AG09309 (cell line): Measurements from ENCODE around the gene UPF2.

ENCODE experiments used
- DNase-seq: peaks from one replicate; pipeline ENCODE4 v3.0.0-alpha.2; 2010; ENCODE audit warnings: low read depth
- H3K4me3 ChIP-seq: 2 replicates; pipeline ENCODE4 v1.5.1; 2011; ENCODE audit warnings: mild to moderate bottlenecking, low read depth, low read length, moderate library complexity; ENCODE audit not compliant: control insufficient read depth
- TF ChIP-seq, protein P1 (sequence below): IDR thresholded peaks from 2 replicates; pipeline ENCODE4 v1.5.1; 2011; ENCODE audit warnings: mild to moderate bottlenecking, low read depth, low read length, inconsistent platforms; ENCODE audit not compliant: insufficient read depth, control insufficient read depth; ENCODE audit errors: missing control alignments

The UPF2 gene

DNA sequence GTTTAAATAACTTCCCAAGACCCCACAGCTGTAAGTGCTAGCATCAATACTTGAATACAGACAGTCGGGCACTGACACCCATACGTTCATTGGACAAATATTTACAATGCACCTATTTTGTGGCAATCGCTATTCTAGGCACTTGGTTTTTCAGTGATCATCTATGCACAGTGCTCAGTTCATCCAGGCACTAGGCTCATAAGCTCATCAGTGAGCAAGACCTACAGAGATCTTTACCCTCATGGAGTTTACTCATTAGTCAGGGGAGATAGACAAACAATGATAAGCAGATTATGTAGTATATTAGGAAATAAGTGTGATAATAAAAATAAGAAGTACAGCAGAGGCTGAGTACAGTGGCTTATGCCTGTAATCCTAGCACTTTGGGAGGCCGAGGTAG, 18.5 kb upstream of the UPF2 start:
- no peak overlapping the region for H3K4me3 ChIP-seq
- no peak for DNase-seq
- TF ChIP-seq, protein P1, sequence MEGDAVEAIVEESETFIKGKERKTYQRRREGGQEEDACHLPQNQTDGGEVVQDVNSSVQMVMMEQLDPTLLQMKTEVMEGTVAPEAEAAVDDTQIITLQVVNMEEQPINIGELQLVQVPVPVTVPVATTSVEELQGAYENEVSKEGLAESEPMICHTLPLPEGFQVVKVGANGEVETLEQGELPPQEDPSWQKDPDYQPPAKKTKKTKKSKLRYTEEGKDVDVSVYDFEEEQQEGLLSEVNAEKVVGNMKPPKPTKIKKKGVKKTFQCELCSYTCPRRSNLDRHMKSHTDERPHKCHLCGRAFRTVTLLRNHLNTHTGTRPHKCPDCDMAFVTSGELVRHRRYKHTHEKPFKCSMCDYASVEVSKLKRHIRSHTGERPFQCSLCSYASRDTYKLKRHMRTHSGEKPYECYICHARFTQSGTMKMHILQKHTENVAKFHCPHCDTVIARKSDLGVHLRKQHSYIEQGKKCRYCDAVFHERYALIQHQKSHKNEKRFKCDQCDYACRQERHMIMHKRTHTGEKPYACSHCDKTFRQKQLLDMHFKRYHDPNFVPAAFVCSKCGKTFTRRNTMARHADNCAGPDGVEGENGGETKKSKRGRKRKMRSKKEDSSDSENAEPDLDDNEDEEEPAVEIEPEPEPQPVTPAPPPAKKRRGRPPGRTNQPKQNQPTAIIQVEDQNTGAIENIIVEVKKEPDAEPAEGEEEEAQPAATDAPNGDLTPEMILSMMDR: no peak

DNA sequence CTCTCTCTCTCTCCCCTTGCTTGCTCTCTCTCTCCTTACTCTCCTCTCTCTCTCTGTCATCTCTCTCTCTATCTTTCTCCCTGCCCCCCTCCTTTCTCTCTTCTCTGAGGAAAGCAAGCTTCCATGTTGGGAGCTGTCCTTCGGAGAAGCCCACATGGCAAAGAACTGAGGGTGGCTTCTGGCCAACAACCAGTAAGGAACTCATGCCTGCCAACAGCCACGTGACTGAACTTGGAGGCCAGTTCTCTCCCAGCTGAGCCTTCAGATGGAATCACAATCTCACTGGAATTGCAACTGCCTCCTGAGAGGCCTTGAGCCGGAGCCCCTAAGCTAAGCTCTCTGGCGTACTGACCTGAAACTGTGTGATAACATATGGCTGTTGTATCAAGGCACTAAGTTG, 14.1 kb upstream of the UPF2 start:
- TF ChIP-seq, protein P1: no peak
- no peak overlapping the region for H3K4me3 ChIP-seq
- no peak for DNase-seq

DNA sequence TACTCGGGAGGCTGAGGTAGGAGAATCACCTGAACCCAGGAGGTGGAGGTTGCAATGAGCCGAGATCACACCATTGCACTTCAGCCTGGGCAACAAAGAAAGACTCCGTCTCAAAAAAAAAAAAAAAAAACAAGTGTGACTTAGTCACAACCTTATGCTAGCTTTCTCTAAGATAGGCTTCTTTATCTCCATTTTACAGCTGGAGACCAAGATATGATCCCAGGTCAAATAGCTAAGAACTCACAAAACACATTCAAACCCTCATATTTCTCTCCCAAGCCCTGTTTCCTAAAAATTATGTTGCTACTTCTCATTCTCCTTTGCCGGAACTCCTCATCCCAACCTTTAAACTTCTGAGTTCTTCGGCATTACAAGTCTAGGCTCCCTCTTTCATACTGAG, 13.1 kb upstream of the UPF2 start:
- no peak overlapping the region for H3K4me3 ChIP-seq
- DNase-seq: no peak
- TF ChIP-seq, protein P1: no peak

DNA sequence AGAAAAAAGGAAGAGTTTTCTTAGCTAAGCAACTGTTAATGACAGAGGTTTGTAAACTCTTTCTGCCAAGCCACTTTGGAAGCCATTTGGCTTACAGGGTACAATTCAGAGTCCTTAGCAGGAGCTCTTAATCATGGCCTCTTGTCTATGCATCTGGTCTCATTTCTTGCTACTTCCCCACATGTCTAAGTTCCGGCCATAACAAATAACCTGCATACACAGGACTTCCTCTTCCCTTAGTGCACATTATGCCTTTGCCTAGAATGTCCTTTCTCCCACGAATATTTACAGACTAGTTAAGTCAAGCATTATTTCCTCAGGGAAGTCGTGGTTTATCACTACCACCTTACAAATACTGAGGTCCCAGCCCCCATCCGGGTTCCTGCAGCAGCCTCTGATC, 8.6 kb upstream of the UPF2 start:
- DNase-seq: no peak
- TF ChIP-seq, protein P1: no peak
- no peak overlapping the region for H3K4me3 ChIP-seq

DNA sequence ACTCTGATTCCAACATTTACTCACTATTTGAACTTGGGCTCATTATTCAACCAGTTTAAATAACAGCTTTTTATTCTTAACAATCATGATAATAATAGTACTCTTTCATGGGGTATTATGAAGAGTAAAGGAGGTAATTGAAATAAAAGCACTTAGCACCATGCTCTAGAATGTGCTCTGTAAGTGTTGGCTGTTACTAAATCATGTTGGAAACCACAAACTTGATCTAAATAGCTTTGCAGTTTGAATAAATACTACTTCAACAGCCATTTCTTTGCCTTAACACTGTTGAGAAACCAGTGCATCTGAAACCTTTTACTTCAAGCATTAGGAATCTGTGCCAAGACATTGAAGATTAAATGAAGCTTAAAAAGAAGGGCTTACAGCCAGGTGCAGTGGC, 7.9 kb upstream of the UPF2 start:
- TF ChIP-seq, protein P1: no peak
- DNase-seq: no peak
- no peak overlapping the region for H3K4me3 ChIP-seq

DNA sequence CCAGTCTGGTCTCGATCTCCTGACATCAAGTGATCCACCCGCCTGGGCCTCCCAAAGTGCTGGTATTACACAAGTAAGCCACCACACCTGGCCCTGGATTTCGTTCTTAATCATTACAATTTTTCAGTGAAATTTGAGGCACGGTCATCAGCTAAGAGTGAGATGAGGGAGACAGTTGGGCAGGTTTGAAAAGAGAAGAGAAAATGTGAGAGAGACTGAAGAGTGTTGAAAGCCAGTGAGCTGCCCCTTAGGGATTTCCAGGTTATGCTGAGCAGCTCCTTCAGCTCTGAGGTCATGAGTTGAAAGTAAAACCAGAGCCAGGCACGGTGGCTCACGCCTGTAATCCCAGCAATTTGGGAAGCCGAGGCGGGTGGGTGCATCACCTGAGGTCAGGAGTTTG, 5.9 kb upstream of the UPF2 start:
- no peak for DNase-seq
- H3K4me3 ChIP-seq: no peak overlapping the region
- TF ChIP-seq, protein P1: no peak

DNA sequence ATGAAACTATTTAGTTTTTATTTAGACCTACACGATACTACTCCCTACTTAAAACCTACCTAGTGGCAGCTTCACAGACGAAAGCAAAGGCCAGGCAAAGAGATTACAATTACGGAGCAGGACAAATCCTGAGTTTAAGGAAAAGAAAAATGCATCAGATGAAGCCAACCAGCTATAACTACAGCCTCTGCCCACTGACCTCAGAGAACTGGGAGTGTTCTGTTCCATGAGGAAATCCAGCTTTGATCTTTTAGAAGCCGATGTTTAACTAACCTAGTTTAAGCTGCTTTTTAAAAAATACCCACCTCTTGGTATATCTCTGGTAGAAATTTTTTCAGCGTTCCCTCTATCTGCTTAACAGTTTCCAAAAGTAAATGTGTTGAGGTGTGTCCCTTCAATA, 3.0 kb upstream of the UPF2 start:
- no peak overlapping the region for H3K4me3 ChIP-seq
- TF ChIP-seq, protein P1: no peak
- DNase-seq: no peak
